H1 (cell line): Measurements from ENCODE around the gene CD164. TPM values are rescaled to one million over a fixed set of nuclear protein-coding genes. Genes with fewer than 3 reads are reported as not detected.

Experiments used
- CTCF ChIA-PET: fragments of 300-600 bp; sonication (Branson Sonifier 250); formaldehyde crosslinking; loops from one replicate; lab custom pipeline; 2021; ENCODE audit not compliant: partially characterized antibody; lab: Charles Lee
- POLR2A ChIA-PET: fragments of 300-600 bp; sonication (Branson Sonifier 250); formaldehyde crosslinking; loops from one replicate; lab custom pipeline; 2021; ENCODE audit warnings: inconsistent platforms; ENCODE audit not compliant: partially characterized antibody; lab: Charles Lee
- DNase-seq, 2 experiments: peaks; one replicate each; pipeline versions ENCODE4 v3.0.0 to v3.0.0-alpha.2; 2010 to 2022; ENCODE audit warnings: low spot score in 2 of 2, low read depth in 1 of 2, mixed read lengths in 1 of 2
- FAIRE-seq: peaks from 2 replicates; lab custom pipeline; 2011; peaks lifted over from hg19 to GRCh38; lab: Jason Lieb, UNC
- H2AFZ ChIP-seq: 2 replicates; pipeline ENCODE4 v1.8.1; 2012; ENCODE audit warnings: low read length, inconsistent platforms
- H2AK5ac ChIP-seq: 2 replicates; pipeline ENCODE4 v1.6.1; 2013; ENCODE audit warnings: low read depth, low read length
- H2BK120ac ChIP-seq: replicated peaks from 2 replicates; pipeline ENCODE3; 2013; ENCODE audit warnings: low read depth, low read length, inconsistent platforms
- H2BK12ac ChIP-seq: 2 replicates; pipeline ENCODE4 v1.6.1; 2013; ENCODE audit warnings: low read depth, low read length
- H2BK15ac ChIP-seq: 2 replicates; pipeline ENCODE4 v1.6.1; 2013; ENCODE audit warnings: low read length
- H2BK20ac ChIP-seq: 2 replicates; pipeline ENCODE4 v1.6.1; 2013; ENCODE audit warnings: low read length
- H2BK5ac ChIP-seq: 2 replicates; pipeline ENCODE4 v1.6.1; 2013; ENCODE audit warnings: low read depth, low read length
- H3K14ac ChIP-seq: 2 replicates; pipeline ENCODE4 v1.6.1; 2013; ENCODE audit warnings: inconsistent platforms; ENCODE audit not compliant: insufficient read length
- H3K18ac ChIP-seq: 2 replicates; pipeline ENCODE4 v1.6.1; 2013; ENCODE audit warnings: low read length; ENCODE audit errors: extremely low read depth
- H3K23ac ChIP-seq: 2 replicates; pipeline ENCODE4 v1.6.1; 2013; ENCODE audit warnings: inconsistent platforms; ENCODE audit not compliant: insufficient read length
- H3K23me2 ChIP-seq: 2 replicates; pipeline ENCODE4 v1.6.1; 2013; ENCODE audit warnings: low read depth, low read length
- H3K27ac ChIP-seq: 2 replicates; pipeline ENCODE4 v1.6.1; 2011; ENCODE audit warnings: low read depth, low read length, inconsistent platforms
- H3K27me3 ChIP-seq, 4 experiments: replicated peaks in 1 of 4; 1 replicate in 1 of 4; 2 replicates in 3 of 4; pipeline versions ENCODE4 v1.6.1 to v1.8.1; 2011 to 2013; ENCODE audit warnings: low read length in 3 of 4, mild to moderate bottlenecking in 3 of 4, inconsistent platforms in 2 of 4, mixed read lengths in 2 of 4, moderate library complexity in 1 of 4; ENCODE audit not compliant: control insufficient read depth in 3 of 4, insufficient read depth in 3 of 4; ENCODE audit errors: extremely low read depth in 1 of 4
- H3K36me3 ChIP-seq, 4 experiments: 2 replicates each; pipeline versions ENCODE4 v1.6.1 to v1.8.1; 2011 to 2013; ENCODE audit warnings: mild to moderate bottlenecking in 4 of 4, low read length in 3 of 4, moderate library complexity in 2 of 4, control low read depth in 1 of 4, inconsistent platforms in 1 of 4; ENCODE audit not compliant: insufficient read depth in 4 of 4, control insufficient read depth in 2 of 4
- H3K4ac ChIP-seq: replicated peaks from 2 replicates; pipeline ENCODE3; 2013; ENCODE audit warnings: low read length, low read depth, mixed read lengths, inconsistent platforms; ENCODE audit not compliant: insufficient read length
- H3K4me1 ChIP-seq, 4 experiments: replicated peaks in 1 of 4; 1 replicate in 1 of 4; 2 replicates in 3 of 4; pipeline versions ENCODE4 v1.6.1 to v1.8.1; 2011 to 2013; ENCODE audit warnings: low read length in 3 of 4, inconsistent platforms in 2 of 4, mixed read lengths in 1 of 4; ENCODE audit not compliant: insufficient read depth in 4 of 4, control insufficient read depth in 3 of 4
- H3K4me2 ChIP-seq, 2 experiments: 2 replicates each; pipeline versions ENCODE4 v1.6.1 to v1.8.1; 2011 to 2013; ENCODE audit warnings: low read depth in 2 of 2, low read length in 2 of 2, control low read depth in 1 of 2, inconsistent platforms in 1 of 2, mild to moderate bottlenecking in 1 of 2; ENCODE audit not compliant: insufficient read depth in 1 of 2
- H3K4me3 ChIP-seq, 4 experiments: fragments of 200-600, 300-600 bp in 1 of 4; sonication (generic), shearing (Covaris generic), sonication (Bioruptor Twin) in 1 of 4; 2 replicates each; pipeline versions ENCODE4 v1.5.1 to v1.8.1; 2011 to 2016; ENCODE audit warnings: low read length in 4 of 4, low read depth in 3 of 4, control low read depth in 2 of 4, inconsistent platforms in 2 of 4, mild to moderate bottlenecking in 2 of 4, mixed read lengths in 1 of 4, moderate library complexity in 1 of 4; ENCODE audit not compliant: insufficient read depth in 2 of 4; ENCODE audit errors: extremely low read depth in 1 of 4
- H3K56ac ChIP-seq: replicated peaks from 2 replicates; pipeline ENCODE3; 2013; ENCODE audit warnings: low read depth, mild to moderate bottlenecking, mixed read lengths, low read length, inconsistent platforms; ENCODE audit not compliant: insufficient read length
- H3K79me1 ChIP-seq: 2 replicates; pipeline ENCODE4 v1.6.1; 2013; ENCODE audit warnings: low read depth, low read length, control low read depth
- H3K79me2 ChIP-seq, 2 experiments: 2 replicates each; pipeline versions ENCODE4 v1.6.1 to v1.8.1; 2012 to 2013; ENCODE audit warnings: low read length in 2 of 2, mild to moderate bottlenecking in 2 of 2, inconsistent platforms in 1 of 2; ENCODE audit not compliant: insufficient read depth in 2 of 2, control insufficient read depth in 1 of 2
- H3K9ac ChIP-seq, 4 experiments: replicated peaks in 1 of 4; 1 replicate in 1 of 4; 2 replicates in 3 of 4; pipeline versions ENCODE4 v1.6.1 to v1.8.1; 2011 to 2013; ENCODE audit warnings: low read depth in 3 of 4, low read length in 3 of 4, control low read depth in 2 of 4, mild to moderate bottlenecking in 2 of 4, moderate library complexity in 2 of 4, inconsistent platforms in 1 of 4; ENCODE audit errors: extremely low read depth in 1 of 4
- H3K9me3 ChIP-seq, 2 experiments: 2 replicates each; pipeline versions ENCODE4 v1.6.1 to v1.8.1; 2012 to 2013; ENCODE audit warnings: mild to moderate bottlenecking in 2 of 2, moderate library complexity in 2 of 2, control low read depth in 1 of 2, inconsistent platforms in 1 of 2, low read depth in 1 of 2, low read length in 1 of 2, mixed read lengths in 1 of 2; ENCODE audit not compliant: insufficient read depth in 2 of 2
- H4K20me1 ChIP-seq, 2 experiments: replicated peaks in 1 of 2; 2 replicates each; pipeline versions ENCODE3 to v1.8.1; 2011 to 2013; ENCODE audit warnings: inconsistent platforms in 2 of 2, low read length in 2 of 2, mild to moderate bottlenecking in 1 of 2; ENCODE audit not compliant: insufficient read depth in 2 of 2, control insufficient read depth in 1 of 2
- H4K5ac ChIP-seq: 2 replicates; pipeline ENCODE4 v1.6.1; 2013; ENCODE audit warnings: low read length, low read depth, mixed read lengths, inconsistent platforms; ENCODE audit not compliant: insufficient read length
- H4K8ac ChIP-seq: 2 replicates; pipeline ENCODE4 v1.8.0; 2013; ENCODE audit warnings: mild to moderate bottlenecking, moderate library complexity, low read length, inconsistent platforms; ENCODE audit not compliant: insufficient read depth; ENCODE audit errors: extremely low read depth
- H4K91ac ChIP-seq: replicated peaks from 2 replicates; pipeline ENCODE3; 2013; ENCODE audit warnings: low read length, mixed read lengths, inconsistent platforms; ENCODE audit not compliant: insufficient read length
- CREB1 ChIP-seq: IDR thresholded peaks from 2 replicates; pipeline ENCODE4 v1.6.1; 2012; ENCODE audit warnings: inconsistent platforms
- CTCF ChIP-seq, 3 experiments: IDR thresholded peaks; 1 replicate in 2 of 3; 2 replicates in 1 of 3; pipeline versions ENCODE4 v1.5.1 to v1.6.1; 2011; ENCODE audit warnings: low read length in 3 of 3, mild to moderate bottlenecking in 3 of 3, inconsistent platforms in 2 of 3, low read depth in 1 of 3, moderate library complexity in 1 of 3; ENCODE audit not compliant: insufficient read depth in 1 of 3; ENCODE audit errors: control extremely low read depth in 1 of 3
- POU5F1 ChIP-seq: IDR thresholded peaks from 2 replicates; pipeline ENCODE4 v1.6.1; 2011; ENCODE audit warnings: low read depth, mild to moderate bottlenecking, low read length, moderate library complexity
- RAD21 ChIP-seq, 2 experiments: IDR thresholded peaks in 1 of 2; conservative IDR thresholded peaks in 1 of 2; 2 replicates each; pipeline ENCODE4 v1.6.1; 2011; ENCODE audit warnings: low read depth in 2 of 2, low read length in 2 of 2, improper control_type of control experiment in 1 of 2, inconsistent platforms in 1 of 2, mild to moderate bottlenecking in 1 of 2, moderate library complexity in 1 of 2
- RXRA ChIP-seq: IDR thresholded peaks from 2 replicates; pipeline ENCODE4 v1.6.1; 2011; ENCODE audit warnings: low read depth, mild to moderate bottlenecking, low read length, moderate library complexity; ENCODE audit not compliant: insufficient read depth
- SIRT6 ChIP-seq: IDR thresholded peaks from one replicate; pipeline ENCODE4 v1.7.1; 2012; ENCODE audit warnings: low read length, inconsistent platforms
- WGBS, 2 experiments: shearing (Covaris generic) in 1 of 2; methylation state at CpG; one replicate each; pipeline versions ENCODE4 v1.1.6 to v1.1.7; 2013 to 2015; ENCODE audit warnings: low lambda C conversion rate in 2 of 2, mixed read lengths in 2 of 2, inconsistent platforms in 1 of 2, low coverage in 1 of 2, missing lambda C conversion rate in 1 of 2; ENCODE audit not compliant: insufficient replicate concordance in 2 of 2, insufficient coverage in 1 of 2, insufficient read length in 1 of 2; ENCODE audit errors: extremely low coverage in 1 of 2, missing lambda C conversion rate in 1 of 2; 5-methylcytosine and 5-hydroxymethylcytosine counted together
- polyA plus RNA-seq, 7 experiments: library from polyadenylated mRNA; depleted of rRNA in 3 of 7; stranded (reverse) in 5 of 7; unstranded in 2 of 7; fragments of >200 nt in 5 of 7; fragments of 200-250 nt in 2 of 7; gene quantifications; 1 replicate in 5 of 7; 2 replicates in 1 of 7; 4 replicates in 1 of 7; pipeline versions ENCODE4 v1.2.1 to v1.2.3, GENCODE V29; 2011 to 2013; ENCODE audit warnings: missing spikeins in 2 of 7, mixed read lengths in 2 of 7
- total RNA-seq: library from RNA; stranded (reverse); fragmentation: NEBNext Ultra II Directional; extraction: Animal tissue kit (Norgen Biotek cat#: 25700); gene quantifications from 2 replicates; pipeline ENCODE4 v1.2.1, GENCODE V29; 2021

CD164 gene
- total and polyA plus RNA-seq, 2 of the 8 experiments (the other 6 are each of a cell fraction or from before 2014, with no cell fraction given), result 69.3 to 94.3 TPM

GRCh38 chr6:109397020-109397419, 14.8 kb upstream of the CD164 start:
- Histone ChIP-seq H2AK5ac (no peak overlapping the region), H3K27ac (no peak overlapping the region), H3K56ac (no peak overlapping the region), H3K9ac (no peak overlapping the region), H4K20me1 (no peaks in the 10 kb centered on the region), H2BK15ac (no peak overlapping the region), H4K5ac (no peak overlapping the region), H3K9me3 (no peaks in the 10 kb centered on the region), H3K23me2 (no peaks in the 10 kb centered on the region), H3K79me1 (no peaks in the 10 kb centered on the region), H4K91ac (no peak overlapping the region), H3K79me2 (no peaks in the 10 kb centered on the region), H2AFZ (peak overlapping the region; percentile 88; the same call in 1 of the 2 replicates), H3K36me3 (no peaks in the 10 kb centered on the region), H2BK120ac (no peak overlapping the region), H2BK20ac (no peak overlapping the region), H3K4ac (no peak overlapping the region), H3K4me3 (no peak overlapping the region), H4K8ac (no peak overlapping the region), H3K4me1 (no peaks in the 10 kb centered on the region), H2BK5ac (no peak overlapping the region), H3K14ac (no peak overlapping the region), H3K23ac (no peak overlapping the region), H3K27me3 (no peaks in the 10 kb centered on the region), H3K18ac (no peak overlapping the region), H2BK12ac (no peak overlapping the region), H3K4me2 (no peak overlapping the region)
- no peak for FAIRE-seq
- 85% methylated on average over 4 of the region's 4 CpGs; no CpG with 5 or more reads in 1 of the 2 experiments for WGBS, 2 experiments
- no peak for TF ChIP-seq SIRT6
- no peak for TF ChIP-seq CREB1
- TF ChIP-seq RAD21 (IDR thresholded peaks at IDR 0.05 in 1 of 2, conservative IDR thresholded peaks at IDR 0.05 in 1 of 2; ENCODE audit: low read depth in 2 of 2, low read length in 2 of 2), result peak; percentile 68 to 71
- TF ChIP-seq POU5F1, result no peak
- peak in 2 of 3 experiments; percentile 29 to 30; a peak in 2 of 4 replicates for TF ChIP-seq CTCF (IDR thresholded peaks at IDR 0.05; ENCODE audit: control extremely low read depth in 1 of 3, insufficient read depth in 1 of 3, low read depth in 1 of 3, low read length in 3 of 3)
- no peak for TF ChIP-seq RXRA
- CTCF ChIA-PET, result interaction anchor here (0.6 to 6.1 kb wide), 14 partner anchors 13 to 938 kb away, joined by 3 to 62 read pairs (median 3); partner anchors contain the start of gene CD164
- no peak for DNase-seq
- POLR2A ChIA-PET, result interaction anchor here (0.7 to 1.3 kb wide), 4 partner anchors 8 to 26 kb away, joined by 3 to 4 read pairs (median 3); partner anchors contain the start of gene CD164
